ENCODE measurements around the gene AGAP1. TPM values are rescaled to one million over a fixed set of nuclear protein-coding genes. Genes with fewer than 3 reads are reported as not detected.
A peak's percentile ranks its signal among the peaks of the same experiment; 100 is the strongest.

The AGAP1 gene
- total RNA-seq, 1 donor from 2014 or later = 21.1 TPM

DNA sequence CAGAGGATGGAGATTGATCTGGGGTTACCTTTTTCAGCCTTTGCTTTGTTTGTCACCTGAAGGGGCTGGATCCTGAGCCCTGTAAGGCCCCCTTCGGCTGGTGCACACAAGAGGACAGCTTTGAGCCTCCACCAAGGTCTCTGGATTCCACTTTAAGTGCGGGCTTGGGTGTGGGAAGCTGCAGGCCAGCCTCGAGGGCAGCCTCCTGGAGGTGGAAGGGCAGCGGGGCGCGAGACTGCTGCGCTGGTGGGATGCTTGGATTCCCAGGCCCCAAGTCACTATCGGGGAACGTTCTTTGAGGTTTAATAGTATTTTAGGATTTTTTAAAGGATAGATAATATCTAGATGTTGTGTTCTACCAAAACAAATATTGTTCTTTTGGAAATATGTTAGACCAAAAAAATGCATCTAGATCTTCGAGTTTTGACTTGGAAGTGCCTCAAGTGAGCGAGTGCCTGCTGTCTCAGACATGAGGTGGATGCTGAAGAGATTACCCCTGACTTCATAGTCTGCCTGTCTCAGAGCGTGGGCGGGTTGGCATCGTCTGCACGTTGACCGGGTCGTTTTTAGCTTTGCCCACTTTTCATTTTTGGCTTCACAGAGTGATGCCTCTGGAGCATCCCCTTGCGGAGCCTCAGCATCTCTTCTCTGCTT lies 113.8 kb downstream of the AGAP1 start:
- no peaks in the 10 kb centered on the region for H3K27me3 ChIP-seq
- DNase-seq (ENCODE audit: extremely low spot score in 2 of 2) = no peak
- intact Hi-C loops (cut with DNase I) = no loop called here
- TF ChIP-seq POLR2AphosphoS5 (IDR thresholded peaks at IDR 0.05; ENCODE audit: insufficient read depth in 1 of 2, low read depth in 1 of 2) = no peak
- peaks cover 27% of the 10 kb centered on the region for H3K4me1 ChIP-seq
- no peaks in the 10 kb centered on the region for H3K9me3 ChIP-seq
- peak overlapping the region; percentile 73 for H3K27ac ChIP-seq
- no peaks in the 10 kb centered on the region for H3K36me3 ChIP-seq
- H3K4me3 ChIP-seq = no peak overlapping the region

- peaks cover 27% of the 10 kb centered on the region for H3K4me1 ChIP-seq
Measured at GRCh38 chr2:235608200-235608887, 114.5 kb downstream of the AGAP1 start.

DNA sequence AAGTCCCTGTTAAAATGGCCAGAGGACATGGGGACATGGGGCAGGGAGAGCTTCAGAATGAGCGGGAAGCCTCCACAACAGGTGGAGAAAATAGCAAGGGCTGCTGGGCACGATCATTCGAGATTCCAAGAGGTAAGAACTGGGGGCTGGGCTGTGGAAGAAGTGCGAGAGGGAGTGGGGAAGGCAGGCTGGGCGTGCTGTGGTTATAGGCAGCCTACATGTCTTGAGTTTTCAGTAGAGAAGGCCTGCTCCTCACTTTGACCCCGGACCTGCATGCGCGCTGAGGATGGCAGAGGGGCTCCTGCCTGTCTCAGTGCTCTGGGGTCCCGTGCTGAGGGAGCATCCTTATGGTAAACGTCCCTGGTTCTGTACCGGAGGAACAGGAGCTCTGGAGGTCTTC lies 115.5 kb downstream of the AGAP1 start:
- H3K4me3 ChIP-seq = no peak overlapping the region
- no peaks in the 10 kb centered on the region for H3K9me3 ChIP-seq
- intact Hi-C loops (cut with DNase I) = no loop called here
- H3K4me1 ChIP-seq = peaks cover 27% of the 10 kb centered on the region
- no peaks in the 10 kb centered on the region for H3K36me3 ChIP-seq
- TF ChIP-seq POLR2A (IDR thresholded peaks at IDR 0.05) = no peak
- no peak for TF ChIP-seq CTCF (IDR thresholded peaks at IDR 0.05)
- TF ChIP-seq POLR2AphosphoS5 (IDR thresholded peaks at IDR 0.05; ENCODE audit: insufficient read depth in 1 of 2, low read depth in 1 of 2) = no peak
- no peak for DNase-seq (ENCODE audit: extremely low spot score in 2 of 2)
- peak overlapping the region; percentile 73 for H3K27ac ChIP-seq
- no peaks in the 10 kb centered on the region for H3K27me3 ChIP-seq

More at GRCh38 chr2:235608200-235608887, 114.5 kb downstream of the AGAP1 start:
- Histone ChIP-seq H3K36me3 (no peaks in the 10 kb centered on the region), H3K4me3 (no peak overlapping the region), H3K27ac (peak overlapping the region; percentile 73), H3K9me3 (no peaks in the 10 kb centered on the region), H3K27me3 (no peaks in the 10 kb centered on the region)
- TF ChIP-seq CTCF (IDR thresholded peaks at IDR 0.05) (no peak), POLR2AphosphoS5 (IDR thresholded peaks at IDR 0.05; ENCODE audit: insufficient read depth in 1 of 2, low read depth in 1 of 2) (no peak), POLR2A (IDR thresholded peaks at IDR 0.05) (no peak)
- intact Hi-C loops (cut with DNase I) = no loop called here
- DNase-seq (ENCODE audit: extremely low spot score in 2 of 2) = no peak

GRCh38 chr2:235609746-235610145 lies 115.9 kb downstream of the AGAP1 start:
- peaks cover 28% of the 10 kb centered on the region for H3K4me1 ChIP-seq
- intact Hi-C loops (cut with DNase I) = no loop called here
- H3K36me3 ChIP-seq = no peaks in the 10 kb centered on the region
- no peak for DNase-seq (ENCODE audit: extremely low spot score in 2 of 2)
- no peak overlapping the region for H3K27ac ChIP-seq
- H3K4me3 ChIP-seq = no peak overlapping the region
- H3K27me3 ChIP-seq = no peaks in the 10 kb centered on the region
- no peak for TF ChIP-seq POLR2A (IDR thresholded peaks at IDR 0.05)
- no peak for TF ChIP-seq CTCF (IDR thresholded peaks at IDR 0.05)
- TF ChIP-seq POLR2AphosphoS5 (IDR thresholded peaks at IDR 0.05; ENCODE audit: insufficient read depth in 1 of 2, low read depth in 1 of 2) = no peak
- no peaks in the 10 kb centered on the region for H3K9me3 ChIP-seq

DNA sequence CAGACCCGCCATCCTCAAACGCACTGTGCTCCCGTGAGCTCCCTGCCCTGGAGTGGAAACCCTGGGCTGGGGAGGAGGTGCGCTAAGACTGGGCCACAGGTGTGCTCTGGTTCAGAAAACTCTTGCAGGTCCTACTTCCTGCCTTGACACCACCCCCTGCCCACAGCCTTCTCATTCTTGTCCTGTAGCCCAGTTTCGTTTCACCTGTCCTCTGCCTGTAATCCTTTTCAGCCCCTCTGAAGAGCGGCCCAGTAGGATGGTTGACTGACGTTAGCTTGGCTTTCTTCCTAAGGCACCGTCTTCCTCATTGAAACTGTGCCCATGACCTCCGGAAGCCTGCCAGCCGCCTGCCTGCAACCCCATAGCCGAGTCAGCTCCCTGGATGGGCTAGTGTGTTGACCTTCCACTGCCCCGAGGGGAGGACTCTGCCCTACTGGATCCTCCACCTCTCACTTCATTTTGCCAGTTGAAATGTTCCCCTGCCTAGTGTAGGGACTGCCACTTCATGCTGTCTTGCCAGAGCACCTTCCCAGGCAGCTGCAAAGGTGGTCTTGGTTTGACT lies 116.9 kb downstream of the AGAP1 start:
- no peak overlapping the region for H3K4me3 ChIP-seq
- H3K27me3 ChIP-seq = no peaks in the 10 kb centered on the region
- H3K4me1 ChIP-seq = peaks cover 24% of the 10 kb centered on the region
- no peak for DNase-seq (ENCODE audit: extremely low spot score in 2 of 2)
- intact Hi-C loops (cut with DNase I) = no loop called here
- TF ChIP-seq CTCF (IDR thresholded peaks at IDR 0.05) (no peak), POLR2A (IDR thresholded peaks at IDR 0.05) (no peak), POLR2AphosphoS5 (IDR thresholded peaks at IDR 0.05; ENCODE audit: insufficient read depth in 1 of 2, low read depth in 1 of 2) (no peak)
- H3K36me3 ChIP-seq = no peaks in the 10 kb centered on the region
- no peaks in the 10 kb centered on the region for H3K9me3 ChIP-seq
- no peak overlapping the region for H3K27ac ChIP-seq

Measured in vagina (tissue), 2 donors.